Measurements from ENCODE around the gene CDC25B. TPM values are rescaled to one million over a fixed set of nuclear protein-coding genes. Genes with fewer than 3 reads are reported as not detected.

Gene CDC25B
- total and polyA plus RNA-seq, 2 of the 13 experiments (the other 11 are each of a cell fraction or from before 2014, with no cell fraction given): 14.5 to 19.4 TPM

DNA sequence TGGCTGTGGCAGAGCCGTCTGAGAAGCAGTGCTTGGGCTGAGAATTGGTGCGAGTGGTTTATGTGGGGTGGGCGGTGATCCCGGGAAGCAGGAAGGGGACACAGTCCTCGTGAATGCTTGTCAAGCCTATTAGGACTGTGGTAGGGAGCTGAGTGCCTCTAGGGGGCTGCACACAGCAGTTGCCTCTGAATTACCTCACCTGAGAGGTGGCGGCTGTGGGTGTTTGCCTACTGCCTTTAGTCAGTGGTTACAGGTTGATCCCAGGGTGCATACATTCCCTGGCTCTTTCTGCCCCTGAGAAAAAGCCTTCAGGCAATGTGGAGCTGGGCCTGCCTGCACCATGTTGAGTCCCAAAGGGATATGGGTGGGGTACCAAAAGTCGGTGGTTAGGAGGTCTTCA, 29.4 kb downstream of the CDC25B start:
- BruUV-seq (replicated peaks): no TSS peak
- POLR2A ChIA-PET: interaction anchor here (1.6 kb wide), 2 partner anchors 18 to 30 kb away, joined by 4 to 5 read pairs; no protein-coding TSS in a partner anchor
- TF ChIP-seq TCF12 (IDR thresholded peaks at IDR 0.05): no peak
- no peak for TF ChIP-seq TCF12 (CRISPR knock-in tag; IDR thresholded peaks at IDR 0.05)
- TF ChIP-seq, protein P1, sequence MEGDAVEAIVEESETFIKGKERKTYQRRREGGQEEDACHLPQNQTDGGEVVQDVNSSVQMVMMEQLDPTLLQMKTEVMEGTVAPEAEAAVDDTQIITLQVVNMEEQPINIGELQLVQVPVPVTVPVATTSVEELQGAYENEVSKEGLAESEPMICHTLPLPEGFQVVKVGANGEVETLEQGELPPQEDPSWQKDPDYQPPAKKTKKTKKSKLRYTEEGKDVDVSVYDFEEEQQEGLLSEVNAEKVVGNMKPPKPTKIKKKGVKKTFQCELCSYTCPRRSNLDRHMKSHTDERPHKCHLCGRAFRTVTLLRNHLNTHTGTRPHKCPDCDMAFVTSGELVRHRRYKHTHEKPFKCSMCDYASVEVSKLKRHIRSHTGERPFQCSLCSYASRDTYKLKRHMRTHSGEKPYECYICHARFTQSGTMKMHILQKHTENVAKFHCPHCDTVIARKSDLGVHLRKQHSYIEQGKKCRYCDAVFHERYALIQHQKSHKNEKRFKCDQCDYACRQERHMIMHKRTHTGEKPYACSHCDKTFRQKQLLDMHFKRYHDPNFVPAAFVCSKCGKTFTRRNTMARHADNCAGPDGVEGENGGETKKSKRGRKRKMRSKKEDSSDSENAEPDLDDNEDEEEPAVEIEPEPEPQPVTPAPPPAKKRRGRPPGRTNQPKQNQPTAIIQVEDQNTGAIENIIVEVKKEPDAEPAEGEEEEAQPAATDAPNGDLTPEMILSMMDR (CRISPR knock-in tag; IDR thresholded peaks at IDR 0.05): 0 out of 2 replicates have a peak, but pooled peaks have one; percentile 28
- no peak for TF ChIP-seq BRD4 (CRISPR knock-in tag; IDR thresholded peaks at IDR 0.05)
- TF ChIP-seq, protein P2, sequence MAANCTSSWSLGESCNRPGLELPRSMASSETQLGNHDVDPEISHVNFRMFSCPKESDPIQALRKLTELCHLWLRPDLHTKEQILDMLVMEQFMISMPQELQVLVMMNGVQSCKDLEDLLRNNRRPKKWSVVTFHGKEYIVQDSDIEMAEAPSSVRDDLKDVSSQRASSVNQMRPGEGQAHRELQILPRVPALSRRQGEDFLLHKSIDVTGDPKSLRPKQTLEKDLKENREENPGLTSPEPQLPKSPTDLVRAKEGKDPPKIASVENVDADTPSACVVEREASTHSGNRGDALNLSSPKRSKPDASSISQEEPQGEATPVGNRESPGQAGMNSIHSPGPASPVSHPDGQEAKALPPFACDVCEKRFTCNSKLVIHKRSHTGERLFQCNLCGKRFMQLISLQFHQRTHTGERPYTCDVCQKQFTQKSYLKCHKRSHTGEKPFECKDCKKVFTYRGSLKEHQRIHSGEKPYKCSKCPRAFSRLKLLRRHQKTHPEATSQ (CRISPR knock-in tag; IDR thresholded peaks at IDR 0.05; ENCODE audit: borderline replicate concordance): no peak
- TF ChIP-seq NFE2 (CRISPR knock-in tag; IDR thresholded peaks at IDR 0.05): no peak
- no peak for TF ChIP-seq U2AF2 (IDR thresholded peaks at IDR 0.05; ENCODE audit: low read depth, low read length)
- TF ChIP-seq REPIN1 (CRISPR knock-in tag; IDR thresholded peaks at IDR 0.05; ENCODE audit: borderline replicate concordance, low read depth): no peak
- TF ChIP-seq MLX (CRISPR knock-in tag; IDR thresholded peaks at IDR 0.05): no peak
- 0 out of 2 replicates have a peak, but pooled peaks have one; percentile 19 for TF ChIP-seq SMC3 (IDR thresholded peaks at IDR 0.05; ENCODE audit: low read length)
- TF ChIP-seq ZNF747 (CRISPR knock-in tag; IDR thresholded peaks at IDR 0.05; ENCODE audit: borderline replicate concordance): no peak
- no peak for TF ChIP-seq ZNF891 (CRISPR knock-in tag; IDR thresholded peaks at IDR 0.05)
- no peak for TF ChIP-seq CCDC6 (CRISPR knock-in tag; IDR thresholded peaks at IDR 0.05)
- no peak for TF ChIP-seq ELF4 (CRISPR knock-in tag; IDR thresholded peaks at IDR 0.05; ENCODE audit: borderline replicate concordance)
- TF ChIP-seq ZNF326 (CRISPR knock-in tag; IDR thresholded peaks at IDR 0.05; ENCODE audit: borderline replicate concordance): no peak
- TF ChIP-seq, protein P3, sequence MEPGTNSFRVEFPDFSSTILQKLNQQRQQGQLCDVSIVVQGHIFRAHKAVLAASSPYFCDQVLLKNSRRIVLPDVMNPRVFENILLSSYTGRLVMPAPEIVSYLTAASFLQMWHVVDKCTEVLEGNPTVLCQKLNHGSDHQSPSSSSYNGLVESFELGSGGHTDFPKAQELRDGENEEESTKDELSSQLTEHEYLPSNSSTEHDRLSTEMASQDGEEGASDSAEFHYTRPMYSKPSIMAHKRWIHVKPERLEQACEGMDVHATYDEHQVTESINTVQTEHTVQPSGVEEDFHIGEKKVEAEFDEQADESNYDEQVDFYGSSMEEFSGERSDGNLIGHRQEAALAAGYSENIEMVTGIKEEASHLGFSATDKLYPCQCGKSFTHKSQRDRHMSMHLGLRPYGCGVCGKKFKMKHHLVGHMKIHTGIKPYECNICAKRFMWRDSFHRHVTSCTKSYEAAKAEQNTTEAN (CRISPR knock-in tag; conservative IDR thresholded peaks at IDR 0.05): no peak
- TF ChIP-seq MEIS2 (CRISPR knock-in tag; IDR thresholded peaks at IDR 0.05): no peak
- no peak for TF ChIP-seq ZNF431 (CRISPR knock-in tag; IDR thresholded peaks at IDR 0.05; ENCODE audit: borderline replicate concordance, low read depth)
- no peak for TF ChIP-seq KLF6 (CRISPR knock-in tag; IDR thresholded peaks at IDR 0.05)
- TF ChIP-seq MAF1 (CRISPR knock-in tag; IDR thresholded peaks at IDR 0.05; ENCODE audit: borderline replicate concordance): no peak
- no peak for TF ChIP-seq TEF (CRISPR knock-in tag; IDR thresholded peaks at IDR 0.05)

More for the DNA sequence above, 29.4 kb downstream of the CDC25B start:
- DNase-seq (ENCODE audit: low spot score) (peak; percentile 52), FAIRE-seq (no peak), ATAC-seq (peak; percentile 64)
- Histone ChIP-seq H3K9me3 (ENCODE audit: low read length) (no peaks in the 10 kb centered on the region), H4K20me1 (ENCODE audit: insufficient read depth, low read length) (no peaks in the 10 kb centered on the region), H3K4me1 (ENCODE audit: insufficient read depth, low read length) (peaks cover 10% of the 10 kb centered on the region), H3K4me3 (replicated peaks in 1 of 3; ENCODE audit: insufficient read depth in 1 of 3, low read depth in 2 of 3, low read length in 3 of 3) (no peak overlapping the region), H3K4me2 (ENCODE audit: low read depth, low read length) (no peak overlapping the region), H3K27ac (ENCODE audit: extremely low read length, insufficient read depth, low read length) (no peak overlapping the region), H3K36me3 (replicated peaks in 1 of 2; ENCODE audit: control insufficient read depth in 1 of 2, insufficient read depth in 2 of 2, low read length in 2 of 2) (peaks cover 9 to 23% of the 10 kb centered on the region in 2 experiments), H3K79me2 (ENCODE audit: insufficient read depth, low read length) (peaks cover 12% of the 10 kb centered on the region), H3K27me3 (ENCODE audit: control insufficient read depth in 1 of 2, insufficient read depth in 2 of 2, low read length in 2 of 2) (no peaks in the 10 kb centered on the region; a peak in 1 of 5 replicates), H3K9ac (ENCODE audit: insufficient read depth, low read depth, low read length) (no peak overlapping the region), H2AFZ (ENCODE audit: low read length) (no peak overlapping the region)
- in situ Hi-C loops (cut with HindIII; ENCODE audit: extremely low pct_ligation_motif_present, low pct_unique_long_range_greater_than_20kb) (no loop called here), intact Hi-C loops (cut with micrococcal nuclease; ENCODE audit: unreplicated experiment) (no loop called here)
- 86% methylated on average over 7 of the region's 7 CpGs for WGBS (ENCODE audit: low lambda C conversion rate)
- CTCF ChIA-PET (ENCODE audit: low intra/inter-chr PET ratio, low total read pairs): no interaction called here

All from HepG2 (cell line).